NCI-H1436 (cell line): ENCODE measurements around the gene TM9SF3.

Experiments
- DNase-seq: peaks from one replicate; lab custom pipeline; 2025; lab: John Stamatoyannopoulos, UW

TM9SF3 gene

GRCh38 chr10:96509017-96509641 lies 77.7 kb downstream of the TM9SF3 start:
- no peak for DNase-seq

DNA sequence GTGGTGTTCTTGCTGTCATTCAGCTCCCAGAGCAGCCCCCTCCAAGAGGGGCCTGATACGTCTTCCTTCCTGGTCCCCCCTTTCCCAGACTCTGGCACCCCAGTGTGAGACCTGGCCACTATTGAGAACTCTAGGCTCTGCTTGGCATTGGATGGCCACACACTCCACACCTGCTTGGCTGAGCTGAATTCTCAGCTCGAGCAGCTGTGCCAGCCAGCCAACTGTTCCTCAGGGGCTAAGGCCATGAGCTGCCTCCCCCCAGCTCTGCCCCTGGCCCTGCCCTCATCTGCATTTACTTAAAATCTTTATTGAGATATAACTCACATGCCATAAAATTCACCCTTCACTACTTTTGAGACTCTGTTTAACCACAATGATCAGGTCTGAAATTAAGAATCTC lies 79.8 kb downstream of the TM9SF3 start:
- no peak for DNase-seq

- no peak for DNase-seq
These were observed 81.4 kb downstream of the TM9SF3 start for GRCh38 chr10:96505150-96506136.

DNA sequence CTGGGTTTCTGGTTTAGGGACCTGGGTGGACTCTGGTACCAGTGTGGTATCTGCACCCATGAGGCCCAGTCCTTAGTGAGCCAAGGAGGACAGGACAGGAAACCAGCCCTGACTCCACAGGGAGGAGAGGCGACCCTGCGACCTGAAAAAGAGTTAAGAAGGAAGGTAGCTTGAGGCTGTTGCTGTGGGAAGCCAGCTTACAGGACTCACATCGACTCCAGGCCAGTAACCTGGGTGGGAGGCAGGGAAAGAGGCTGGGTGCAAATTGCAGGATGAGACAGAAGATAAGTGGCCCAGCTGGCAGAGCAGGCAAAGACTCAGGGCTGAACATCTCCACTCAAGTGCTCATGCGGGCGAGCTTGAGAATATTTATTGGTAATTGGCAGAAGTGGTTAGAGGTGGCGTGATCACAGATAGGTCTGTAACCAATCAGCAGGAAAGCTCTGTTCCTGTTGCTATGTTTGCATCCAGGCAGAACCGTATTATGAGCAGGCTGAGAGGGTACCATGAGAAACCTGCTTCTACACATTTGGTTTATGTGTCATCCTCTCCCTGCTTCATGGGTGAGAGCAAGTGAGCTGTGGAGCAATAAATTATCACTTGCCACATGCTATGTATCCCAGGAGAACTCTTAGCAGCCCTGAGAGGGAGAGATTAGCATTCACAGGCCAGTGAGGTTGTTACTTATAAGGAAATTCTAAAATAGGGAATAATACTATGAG lies 84.1 kb downstream of the TM9SF3 start:
- peak; percentile 91 for DNase-seq

DNA sequence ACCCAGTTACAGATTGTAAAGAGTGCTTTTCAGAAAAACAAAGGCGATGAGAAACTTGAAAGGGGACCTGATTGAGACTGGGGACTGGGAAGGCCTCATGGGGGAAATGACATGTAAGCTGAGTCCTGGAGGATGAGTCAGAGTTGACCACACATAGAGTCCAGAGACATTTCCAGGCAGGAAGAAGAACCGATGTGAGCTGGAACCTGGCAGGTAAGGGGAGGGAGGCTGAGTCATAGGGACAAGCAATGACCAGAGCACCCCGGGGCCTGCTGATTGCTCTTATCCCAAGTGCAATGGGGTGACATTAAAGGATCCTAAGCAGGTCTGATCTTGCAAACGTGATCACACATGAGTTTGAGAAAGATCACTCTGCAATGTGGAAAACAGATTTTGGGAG lies 84.8 kb downstream of the TM9SF3 start:
- DNase-seq: no peak

GRCh38 chr10:96500519-96500918 lies 86.3 kb downstream of the TM9SF3 start:
- no peak for DNase-seq

- no peak for DNase-seq
These were observed 86.8 kb downstream of the TM9SF3 start for GRCh38 chr10:96500050-96500449.

- no peak for DNase-seq
These were observed 89.4 kb downstream of the TM9SF3 start for GRCh38 chr10:96497391-96497790.

DNA sequence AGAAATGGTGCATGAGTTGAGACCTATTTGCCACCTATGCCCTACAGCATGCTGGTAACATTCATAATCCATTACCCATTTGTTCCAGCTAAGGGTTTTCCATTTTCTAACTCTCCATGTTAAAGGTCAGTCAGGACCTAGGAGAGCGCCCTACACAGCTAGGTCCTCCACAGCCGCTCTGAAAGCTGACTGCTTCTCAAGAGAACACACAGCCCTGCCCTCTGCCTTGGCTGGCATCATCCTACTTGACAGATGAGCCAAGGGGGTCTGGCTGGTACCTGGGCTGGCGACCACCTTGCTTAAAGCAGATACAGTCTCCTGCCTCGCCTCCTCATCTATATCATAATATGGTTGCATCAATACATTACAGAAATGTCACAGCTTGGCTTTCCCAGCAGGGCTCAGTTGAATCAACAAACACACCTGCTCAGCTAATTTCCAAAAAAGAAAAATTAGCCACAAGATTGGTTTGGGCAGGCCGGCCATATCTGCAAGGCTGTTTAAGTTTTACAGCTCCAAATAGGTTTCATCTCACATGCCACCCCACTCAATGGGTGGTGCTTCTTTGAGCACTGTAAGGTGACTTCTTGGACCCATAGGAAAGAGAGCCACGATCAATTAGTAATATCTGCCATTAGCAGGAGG lies 90.4 kb downstream of the TM9SF3 start:
- no peak for DNase-seq

DNA sequence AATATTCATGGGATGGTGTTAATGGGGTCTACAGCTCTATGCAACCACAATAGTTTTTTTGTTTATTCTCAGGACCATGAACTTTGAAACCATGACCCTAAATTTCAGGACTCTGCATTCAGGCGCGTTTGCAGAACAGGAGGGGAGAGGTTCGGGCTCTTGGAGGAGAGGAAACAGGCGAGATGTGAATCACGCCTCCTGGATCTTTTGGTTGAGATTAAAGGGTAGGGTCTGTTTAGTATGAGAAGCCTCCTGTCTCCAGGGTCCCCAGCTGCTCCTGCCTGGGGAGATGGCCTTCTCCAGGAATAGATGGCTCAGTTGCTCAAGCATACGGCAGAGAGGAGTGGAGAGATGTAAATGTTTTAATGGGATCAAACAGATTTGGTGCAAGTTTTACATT lies 91.3 kb downstream of the TM9SF3 start:
- DNase-seq: no peak

GRCh38 chr10:96494694-96495093 lies 92.1 kb downstream of the TM9SF3 start:
- no peak for DNase-seq

- DNase-seq: no peak
These were observed 92.8 kb downstream of the TM9SF3 start for GRCh38 chr10:96493871-96494525.

- no peak for DNase-seq
These were observed 93.6 kb downstream of the TM9SF3 start for GRCh38 chr10:96493254-96493653.

DNA sequence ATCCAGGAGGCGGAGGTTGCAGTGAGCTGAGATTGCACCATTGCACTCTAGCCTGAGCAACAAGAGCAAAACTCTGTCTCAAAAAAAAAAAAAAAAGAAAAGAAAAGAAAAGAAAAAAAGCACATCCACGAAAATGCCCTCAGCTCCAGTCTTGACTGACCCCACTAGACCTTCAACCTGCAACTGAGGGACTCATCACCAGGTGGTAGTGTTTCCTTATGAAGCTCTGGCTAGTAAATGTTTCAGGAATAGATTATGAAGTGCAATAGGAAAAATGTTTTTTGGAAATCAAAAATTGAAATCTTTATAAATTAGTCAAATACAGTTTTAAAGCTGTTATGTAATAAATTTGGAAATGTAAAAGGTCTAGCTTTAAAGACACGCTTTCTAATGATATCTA lies 95.5 kb downstream of the TM9SF3 start:
- no peak for DNase-seq

DNA sequence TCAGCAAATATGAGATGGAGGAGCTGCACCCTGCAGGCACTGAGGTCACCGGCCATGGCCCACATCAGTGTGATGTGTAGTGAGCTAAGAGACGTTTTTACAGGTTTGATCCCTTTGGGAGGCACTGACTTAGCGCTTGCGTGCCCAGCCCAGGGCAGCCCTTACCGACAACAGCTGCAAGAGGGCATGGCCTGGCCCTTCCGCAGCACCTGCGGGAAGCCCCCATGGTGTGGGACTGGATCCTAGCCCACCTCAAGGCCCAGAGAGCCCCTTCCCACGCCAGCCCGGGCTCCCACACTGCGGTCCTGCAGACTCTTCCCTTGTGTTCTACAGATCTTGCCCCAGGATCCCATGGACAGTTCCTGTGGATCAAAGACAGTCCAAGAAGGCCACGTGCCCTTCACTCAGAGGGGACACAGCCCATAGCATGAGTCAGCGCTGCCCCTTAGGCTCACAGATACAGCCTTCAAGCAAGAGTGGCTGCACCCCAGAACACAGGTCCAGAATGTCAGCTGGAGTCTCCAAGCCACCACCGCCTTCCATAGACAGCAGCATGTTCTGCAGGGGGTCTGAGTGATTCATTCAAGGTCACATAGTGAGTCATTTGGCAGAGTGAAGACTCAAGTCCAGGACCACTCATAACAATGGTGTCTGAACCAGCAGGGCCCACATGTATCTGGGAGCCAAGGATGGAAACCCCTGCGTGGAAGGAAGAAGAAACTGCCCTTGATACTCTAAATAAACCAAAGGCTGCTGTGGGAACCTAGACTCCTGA lies 98.5 kb downstream of the TM9SF3 start:
- DNase-seq: no peak

- no peak for DNase-seq
These were observed 103.8 kb downstream of the TM9SF3 start for GRCh38 chr10:96482815-96483588.

- DNase-seq: no peak
These were observed 108.5 kb downstream of the TM9SF3 start for GRCh38 chr10:96478355-96478754.

- DNase-seq: no peak
These were observed 112.9 kb downstream of the TM9SF3 start for GRCh38 chr10:96473866-96474265.

DNA sequence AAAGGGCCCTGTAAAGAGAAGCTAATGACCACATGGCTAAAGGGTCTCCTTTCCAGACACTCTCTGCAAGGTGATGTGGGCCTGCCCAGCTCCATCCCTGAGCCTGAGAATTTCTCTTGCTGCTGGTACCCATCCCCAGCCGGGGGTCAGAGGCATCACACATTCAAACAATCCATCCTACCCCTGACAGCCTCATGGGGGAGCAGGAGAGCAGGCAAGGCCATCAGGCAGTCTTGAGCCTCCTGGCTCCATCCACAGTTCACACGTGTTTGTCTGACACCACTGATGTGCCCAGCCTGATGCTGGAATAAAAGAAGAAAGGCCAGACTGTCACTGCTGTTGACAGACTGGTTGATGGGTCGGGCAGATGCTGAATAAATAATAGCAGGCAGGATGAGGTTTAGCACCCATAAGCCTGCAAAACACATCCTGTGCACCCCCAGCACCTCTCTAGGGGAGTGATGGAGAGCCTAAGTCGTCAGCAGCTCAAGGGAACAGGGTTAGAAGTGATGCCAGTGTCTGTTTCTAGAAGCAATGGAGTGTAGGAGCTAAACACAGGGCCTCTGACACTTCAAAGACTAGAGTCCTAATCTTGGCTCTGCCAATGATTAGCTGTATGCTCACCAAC lies 116.6 kb downstream of the TM9SF3 start:
- peak; percentile 30 for DNase-seq

DNA sequence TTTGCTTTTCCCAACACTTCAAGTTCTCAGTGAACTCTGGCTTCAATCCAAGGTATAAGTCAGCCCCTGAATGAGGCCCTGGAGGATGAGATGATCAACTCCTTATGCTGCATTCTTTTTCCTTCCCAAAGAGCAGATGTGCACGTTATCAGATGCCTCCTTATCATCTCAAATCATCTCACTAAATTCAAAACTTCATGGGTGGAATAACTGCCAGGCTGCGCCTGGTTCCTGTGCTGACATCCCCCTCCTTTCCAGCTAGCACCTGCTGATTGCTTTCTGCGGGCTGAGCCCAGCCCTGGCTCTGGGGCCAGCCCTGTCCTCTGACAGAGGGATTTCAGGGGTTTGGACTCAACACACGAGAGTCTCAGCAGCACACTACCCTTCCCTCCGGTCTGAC lies 118.0 kb downstream of the TM9SF3 start:
- DNase-seq: no peak
